GM12873 (cell line): ENCODE measurements around the gene ARCN1.

ENCODE experiments used
- TF ChIP-seq, protein P1 (sequence below): IDR thresholded peaks from 2 replicates; pipeline ENCODE4 v1.5.1; 2012; ENCODE audit warnings: low read depth, mild to moderate bottlenecking, moderate library complexity, low read length, control low read depth; ENCODE audit not compliant: insufficient read depth; ENCODE audit errors: missing control alignments

The ARCN1 gene

GRCh38 chr11:118533769-118534729 lies 38.2 kb upstream of the ARCN1 start:
- TF ChIP-seq, protein P1, sequence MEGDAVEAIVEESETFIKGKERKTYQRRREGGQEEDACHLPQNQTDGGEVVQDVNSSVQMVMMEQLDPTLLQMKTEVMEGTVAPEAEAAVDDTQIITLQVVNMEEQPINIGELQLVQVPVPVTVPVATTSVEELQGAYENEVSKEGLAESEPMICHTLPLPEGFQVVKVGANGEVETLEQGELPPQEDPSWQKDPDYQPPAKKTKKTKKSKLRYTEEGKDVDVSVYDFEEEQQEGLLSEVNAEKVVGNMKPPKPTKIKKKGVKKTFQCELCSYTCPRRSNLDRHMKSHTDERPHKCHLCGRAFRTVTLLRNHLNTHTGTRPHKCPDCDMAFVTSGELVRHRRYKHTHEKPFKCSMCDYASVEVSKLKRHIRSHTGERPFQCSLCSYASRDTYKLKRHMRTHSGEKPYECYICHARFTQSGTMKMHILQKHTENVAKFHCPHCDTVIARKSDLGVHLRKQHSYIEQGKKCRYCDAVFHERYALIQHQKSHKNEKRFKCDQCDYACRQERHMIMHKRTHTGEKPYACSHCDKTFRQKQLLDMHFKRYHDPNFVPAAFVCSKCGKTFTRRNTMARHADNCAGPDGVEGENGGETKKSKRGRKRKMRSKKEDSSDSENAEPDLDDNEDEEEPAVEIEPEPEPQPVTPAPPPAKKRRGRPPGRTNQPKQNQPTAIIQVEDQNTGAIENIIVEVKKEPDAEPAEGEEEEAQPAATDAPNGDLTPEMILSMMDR: no peak

GRCh38 chr11:118535261-118535660 lies 36.9 kb upstream of the ARCN1 start:
- TF ChIP-seq, protein P1: no peak

DNA sequence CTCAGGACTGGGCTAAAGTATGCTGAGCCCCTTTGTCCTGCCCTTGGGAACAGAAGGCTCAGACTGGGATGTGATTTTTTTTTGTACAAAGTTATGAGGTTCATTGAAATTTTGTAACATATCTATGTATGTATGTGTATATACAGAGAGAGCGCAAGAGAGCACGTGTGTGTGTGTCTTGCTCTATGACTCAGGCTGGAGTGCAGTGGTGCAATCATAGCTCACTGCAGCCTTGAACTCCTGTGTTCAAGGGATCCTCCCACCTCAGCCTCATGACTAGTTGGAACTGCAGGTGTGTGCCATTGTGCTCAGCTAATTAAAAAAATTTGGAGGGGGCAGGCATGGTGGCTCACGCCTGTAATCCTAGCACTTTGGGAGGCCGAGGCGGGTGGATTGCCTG lies 35.5 kb upstream of the ARCN1 start:
- TF ChIP-seq, protein P1: no peak

- TF ChIP-seq, protein P1: no peak
These were observed 34.7 kb upstream of the ARCN1 start for GRCh38 chr11:118537409-118537980.

DNA sequence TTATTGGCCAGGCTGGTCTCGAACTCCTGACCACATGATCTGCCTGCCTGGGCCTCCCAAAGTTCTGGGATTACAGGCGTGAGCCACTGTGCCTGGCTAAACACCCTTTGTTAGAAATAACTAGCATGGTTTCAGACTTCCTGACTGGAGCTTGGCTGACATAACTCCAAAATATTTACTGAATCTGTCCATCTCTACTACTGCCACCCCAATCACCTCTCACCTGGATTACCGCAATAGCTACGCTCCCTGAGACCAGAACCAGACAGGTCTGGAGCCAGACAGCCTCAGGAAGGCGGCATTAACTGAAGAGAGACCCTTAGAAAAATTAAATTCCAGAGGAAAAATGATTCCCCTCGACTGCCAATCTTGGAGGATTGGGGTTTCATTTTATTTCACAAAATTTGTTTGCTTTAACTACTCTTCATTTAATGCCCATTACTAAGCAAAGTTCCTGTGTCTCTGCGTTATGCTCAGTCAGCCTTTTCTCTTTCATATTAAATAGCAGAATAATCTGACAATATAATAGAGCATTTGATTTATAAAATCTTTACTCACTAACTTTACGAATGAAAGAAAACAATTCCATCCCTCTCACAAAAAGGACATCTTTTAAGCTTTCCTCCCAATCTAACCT lies 28.1 kb upstream of the ARCN1 start:
- TF ChIP-seq, protein P1: no peak

DNA sequence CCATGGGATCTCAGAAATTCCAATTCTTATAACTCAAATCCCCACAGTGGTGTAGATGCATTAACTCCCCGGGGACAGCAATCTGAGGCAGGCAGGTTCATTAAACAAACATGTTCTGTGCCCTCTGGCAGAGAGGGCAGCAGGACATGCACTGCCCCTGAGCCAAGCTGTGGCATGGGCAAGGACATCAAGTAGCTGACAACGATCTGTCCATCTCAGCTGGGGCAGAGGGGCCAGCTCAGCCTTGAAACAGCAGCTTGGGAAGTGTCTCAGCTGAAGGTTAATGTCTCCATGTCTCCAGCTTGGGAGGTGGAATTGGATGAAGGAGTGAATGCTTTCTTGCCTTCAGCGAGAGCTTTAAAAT lies 27.6 kb upstream of the ARCN1 start:
- TF ChIP-seq, protein P1: no peak

DNA sequence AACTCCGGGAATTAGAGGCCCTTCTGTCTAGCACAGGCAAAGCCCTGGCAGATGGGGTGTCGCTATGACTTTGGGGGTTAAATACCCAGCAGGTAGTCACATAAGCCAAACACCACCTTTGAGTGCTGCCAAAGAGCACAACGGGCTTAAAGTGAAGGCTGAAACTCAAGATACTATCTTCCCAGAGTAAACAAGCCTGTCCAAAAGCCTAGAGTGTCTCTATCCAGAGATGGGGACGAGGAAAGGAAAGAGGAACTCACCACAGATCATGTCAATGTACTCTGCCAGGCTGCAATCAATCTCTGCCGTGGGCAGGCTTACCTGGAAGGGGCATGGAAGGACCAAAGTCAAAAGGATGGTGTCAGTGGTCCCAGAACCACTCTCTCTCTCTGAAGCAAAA lies 26.7 kb upstream of the ARCN1 start:
- TF ChIP-seq, protein P1: no peak
